Measurements from ENCODE around the gene FXYD6.

FXYD6 gene

GRCh38 chr11:117883063-117883462, 6.6 kb upstream of the FXYD6 start:
- no peak for DNase-seq

DNA sequence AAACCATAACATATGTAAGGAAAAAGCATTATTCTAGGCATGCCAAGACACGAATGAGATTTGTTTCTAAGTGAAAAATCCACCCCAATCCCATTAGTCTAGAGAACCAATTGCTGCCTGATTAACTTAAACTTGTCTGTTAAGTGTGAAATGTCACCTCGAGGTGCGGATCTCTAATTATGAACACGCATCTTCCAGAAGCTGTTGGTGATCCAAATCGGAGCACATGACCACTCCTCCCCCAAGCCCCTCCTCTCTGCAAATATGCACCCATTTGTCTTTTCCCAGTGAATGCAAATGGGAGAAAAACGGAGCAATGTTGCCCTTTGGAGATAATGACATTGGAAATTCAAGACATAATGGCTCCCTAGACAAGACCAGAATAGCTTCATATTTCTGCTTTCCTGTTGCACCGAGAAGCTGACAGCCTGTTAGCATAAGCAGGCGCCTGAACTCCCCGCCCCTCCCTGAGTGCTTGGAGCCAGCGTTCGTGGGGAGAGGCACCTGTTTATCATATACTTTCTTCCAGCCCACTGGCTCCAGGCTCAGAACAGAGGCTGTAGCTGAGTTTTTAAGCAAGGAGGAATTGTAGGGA, 6.0 kb upstream of the FXYD6 start:
- DNase-seq = peak; percentile 62 to 84

DNA sequence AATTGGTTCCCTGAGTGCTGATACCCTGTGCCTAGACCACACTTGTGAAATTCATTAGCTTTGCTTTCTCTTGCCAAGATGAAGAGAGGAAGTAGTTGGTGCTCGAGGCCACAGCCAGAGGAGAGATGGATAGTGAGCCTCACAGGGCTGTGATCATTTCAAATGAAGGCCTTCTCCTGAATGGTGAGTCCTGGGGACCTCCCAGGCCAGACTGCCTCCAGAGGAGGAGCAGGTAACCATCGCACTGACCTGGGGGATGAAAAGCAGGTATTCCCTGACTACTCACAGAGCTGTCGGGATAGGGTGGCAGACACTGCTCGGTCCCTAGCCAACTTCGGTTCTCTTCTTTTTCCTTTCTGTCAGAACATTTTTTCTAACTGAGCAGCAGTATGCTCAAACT, 4.8 kb upstream of the FXYD6 start:
- no peak for DNase-seq

GRCh38 chr11:117879516-117880480, 3.3 kb upstream of the FXYD6 start:
- DNase-seq = no peak

GRCh38 chr11:117878939-117879475, 2.5 kb upstream of the FXYD6 start:
- DNase-seq = no peak

DNA sequence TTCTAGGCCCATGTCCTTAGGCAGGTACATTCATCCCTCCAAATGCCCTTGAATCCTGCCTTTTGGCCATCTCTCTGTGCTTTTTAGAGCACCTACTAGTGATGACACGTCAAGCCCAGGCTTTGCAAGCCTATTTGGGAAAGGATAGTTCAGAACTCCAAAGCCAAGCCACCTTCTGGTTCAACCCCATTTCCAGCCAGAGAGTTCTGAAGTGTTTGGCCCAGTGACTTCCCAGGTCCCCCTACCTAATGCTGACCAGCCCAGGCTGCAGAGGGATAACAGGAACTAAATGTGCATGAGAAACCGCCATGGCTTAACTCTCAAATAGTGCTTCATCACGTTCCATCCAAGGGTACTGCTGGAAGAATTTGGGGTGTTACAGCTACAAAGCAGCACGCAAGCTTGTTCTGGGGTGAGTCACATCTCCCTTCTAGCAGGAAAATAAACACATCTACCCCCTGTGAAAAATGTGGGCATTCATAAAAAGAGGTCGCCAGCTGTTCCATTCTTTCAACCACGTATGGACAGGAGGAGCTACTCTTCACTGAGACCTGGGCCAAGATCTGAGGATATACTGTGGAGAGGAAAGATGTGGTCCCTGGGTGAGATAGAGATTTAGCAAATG, 2.0 kb upstream of the FXYD6 start:
- DNase-seq = no peak

GRCh38 chr11:117877120-117877784, 794 bp upstream of the FXYD6 start:
- peak; percentile 75 to 85 for DNase-seq

GRCh38 chr11:117876059-117876340, 458 bp downstream of the FXYD6 start:
- DNase-seq = no peak

DNA sequence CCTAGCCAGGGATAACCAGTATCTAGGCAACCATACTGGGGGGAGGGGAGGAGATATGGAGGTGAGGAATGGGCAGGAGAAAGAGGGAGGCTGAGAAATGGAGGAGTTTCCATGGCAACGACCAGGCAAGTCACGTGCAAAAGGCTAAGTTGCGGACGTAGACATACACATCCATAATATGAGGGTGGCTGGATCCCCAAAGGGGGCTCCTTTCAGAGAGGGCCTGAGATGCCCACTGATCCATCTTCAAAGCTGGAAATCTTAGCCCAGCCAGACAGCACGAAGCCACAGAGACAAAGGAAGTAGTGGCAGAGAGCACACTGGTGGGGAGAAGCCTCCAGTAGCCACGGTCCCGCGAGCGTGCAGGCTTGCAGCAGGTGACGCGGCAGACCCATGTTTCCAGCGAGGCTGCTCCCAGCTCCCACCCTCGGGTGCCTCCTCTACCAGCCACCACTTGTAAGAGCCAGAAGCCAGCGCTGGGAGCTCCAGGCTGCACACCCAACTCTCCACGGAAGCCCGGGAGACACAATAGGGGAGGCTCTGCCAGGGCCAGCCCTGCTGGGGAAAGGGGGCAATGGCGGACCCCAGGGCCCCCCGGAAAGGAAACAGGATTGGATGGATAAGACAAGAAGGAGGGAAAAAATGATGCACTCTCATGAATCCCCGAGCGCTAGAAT, 938 bp downstream of the FXYD6 start:
- DNase-seq = peak in 1 of 2 experiments; percentile 48

DNA sequence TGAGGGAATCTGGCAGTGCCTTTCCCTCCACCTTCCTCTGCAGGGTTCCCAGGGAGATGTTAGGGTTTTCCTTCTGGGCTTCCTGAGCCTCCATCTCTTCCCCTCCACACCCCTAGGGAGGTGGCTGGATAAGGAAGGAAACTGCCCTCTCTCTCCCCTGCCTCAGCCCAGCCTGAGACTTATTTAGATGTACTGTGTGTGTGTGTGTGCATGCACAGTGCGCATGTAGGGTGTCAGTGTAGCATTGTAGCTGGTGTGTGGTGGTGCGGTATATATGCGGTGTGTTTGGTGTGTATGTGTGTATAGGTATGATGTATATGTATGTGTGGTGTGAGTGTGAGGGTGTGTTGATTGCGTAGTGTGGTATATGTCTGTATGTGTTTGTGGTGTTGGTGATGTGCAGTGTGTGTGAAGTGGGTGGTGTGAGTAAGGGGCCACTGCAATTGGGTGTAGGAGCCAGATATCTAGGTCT, 1.5 kb downstream of the FXYD6 start:
- DNase-seq = no peak

DNA sequence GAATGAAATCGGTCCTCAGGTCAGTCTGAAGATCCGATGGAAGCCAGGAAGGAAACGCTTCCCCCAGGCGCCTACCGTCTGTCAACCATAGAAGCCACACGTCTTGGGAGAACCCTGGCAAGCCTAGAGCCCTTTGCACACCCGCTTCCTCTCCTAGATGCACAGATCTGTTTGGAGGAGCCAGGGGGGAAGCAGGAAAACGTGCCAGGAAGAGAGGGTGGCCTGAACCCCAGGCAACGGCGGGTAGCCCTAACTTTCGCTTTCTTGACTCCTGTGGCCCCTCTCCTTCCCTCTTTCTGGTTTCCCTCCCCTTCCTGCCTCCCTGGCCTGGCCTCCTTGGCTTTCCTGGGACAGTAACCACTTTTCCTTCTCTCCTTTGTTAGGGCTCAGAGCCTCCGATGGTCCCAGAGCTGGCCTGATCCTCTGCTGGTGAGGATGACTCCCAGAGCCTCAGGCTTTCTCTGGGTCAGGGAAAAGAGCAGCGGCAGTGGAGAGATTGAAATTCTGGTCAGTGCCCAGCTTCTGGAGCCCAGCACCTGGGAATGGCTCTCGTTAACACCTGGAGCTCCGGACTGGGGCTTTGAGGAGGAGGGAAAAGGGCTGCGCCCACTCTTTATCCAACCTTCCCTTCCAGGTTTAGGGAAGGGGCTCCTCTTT, 2.1 kb downstream of the FXYD6 start:
- no peak for DNase-seq

GRCh38 chr11:117873828-117874125, 2.7 kb downstream of the FXYD6 start:
- no peak for DNase-seq

- no peak for DNase-seq
These were observed 3.3 kb downstream of the FXYD6 start for GRCh38 chr11:117872975-117873827.

- DNase-seq = no peak
These were observed 4.0 kb downstream of the FXYD6 start for GRCh38 chr11:117872420-117872961.

DNA sequence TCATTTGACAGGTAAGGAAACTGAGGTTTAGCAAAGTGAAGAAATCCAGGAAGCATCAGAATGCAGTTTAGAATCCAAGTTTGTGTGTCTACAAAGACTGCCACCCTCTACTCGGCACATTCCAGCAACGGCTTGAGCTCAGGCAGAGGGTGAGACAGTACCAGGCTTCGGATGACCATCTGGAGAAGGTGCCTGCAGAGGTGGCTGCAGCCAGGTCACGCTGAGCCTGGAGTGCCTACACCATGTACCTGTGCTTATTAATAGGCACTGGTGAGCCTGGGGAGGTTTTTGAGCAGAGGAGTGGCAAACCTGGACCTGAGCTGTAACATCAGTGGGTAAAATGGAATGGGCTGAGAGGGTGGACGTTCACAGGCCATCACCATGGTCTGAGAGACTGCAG, 4.7 kb downstream of the FXYD6 start:
- no peak for DNase-seq

GRCh38 chr11:117871160-117871559, 5.3 kb downstream of the FXYD6 start:
- DNase-seq = no peak

- no peak for DNase-seq
These were observed 6.1 kb downstream of the FXYD6 start for GRCh38 chr11:117870103-117870952.

DNA sequence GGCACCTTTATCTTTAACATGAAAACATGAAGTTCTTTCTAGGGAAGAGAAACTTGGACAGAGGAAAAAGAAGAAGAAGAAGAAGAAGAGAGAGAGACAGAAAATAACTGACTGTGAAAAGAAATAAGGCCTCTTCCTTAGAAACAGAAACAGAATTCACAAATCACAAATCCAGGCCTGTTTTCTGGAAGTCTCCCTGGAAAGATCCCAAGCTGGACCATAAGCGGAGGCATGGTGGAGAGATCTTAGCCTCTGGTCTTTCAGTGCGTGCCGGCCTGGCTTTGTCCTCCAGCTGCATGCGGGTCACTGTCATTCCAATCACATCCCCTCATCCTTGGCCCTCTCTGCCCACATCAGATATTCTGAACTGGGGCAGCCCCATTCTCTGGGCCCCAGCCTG, 6.9 kb downstream of the FXYD6 start:
- DNase-seq = no peak

- no peak for DNase-seq
These were observed 7.5 kb downstream of the FXYD6 start for GRCh38 chr11:117868815-117869561.
